ENCODE results near the gene ST6GAL2.

The ST6GAL2 gene

GRCh38 chr2:106885971-106886915 lies at the start of gene ST6GAL2:
TSS of gene ST6GAL2 (minus strand) at chr2:106886167. CDS start at chr2:106843977, 42,190 bp downstream.
- DNase-seq (ENCODE audit: low read depth in 2 of 2) = no peak

GRCh38 chr2:106932644-106933043 lies 46.7 kb upstream of the ST6GAL2 start:
- DNase-seq (ENCODE audit: low read depth in 2 of 2) = no peak

GRCh38 chr2:106931717-106932335 lies 45.9 kb upstream of the ST6GAL2 start:
- no peak for DNase-seq (ENCODE audit: low read depth in 2 of 2)

- no peak for DNase-seq (ENCODE audit: low read depth in 2 of 2)
Measured at GRCh38 chr2:106921451-106921850, 35.5 kb upstream of the ST6GAL2 start.

GRCh38 chr2:106919012-106919411 lies 33.0 kb upstream of the ST6GAL2 start:
- no peak for DNase-seq (ENCODE audit: low read depth in 2 of 2)

- no peak for DNase-seq (ENCODE audit: low read depth in 2 of 2)
Measured at GRCh38 chr2:106904242-106904641, 18.3 kb upstream of the ST6GAL2 start.

GRCh38 chr2:106899786-106900530 lies 14.0 kb upstream of the ST6GAL2 start:
- no peak for DNase-seq (ENCODE audit: low read depth in 2 of 2)

GRCh38 chr2:106894545-106894944 lies 8.6 kb upstream of the ST6GAL2 start:
- DNase-seq (ENCODE audit: low read depth in 2 of 2) = no peak

GRCh38 chr2:106892048-106892447 lies 6.1 kb upstream of the ST6GAL2 start:
- no peak for DNase-seq (ENCODE audit: low read depth in 2 of 2)

- no peak for DNase-seq (ENCODE audit: low read depth in 2 of 2)
Measured at GRCh38 chr2:106890606-106891005, 4.6 kb upstream of the ST6GAL2 start.

GRCh38 chr2:106886916-106887758 lies 1.2 kb upstream of the ST6GAL2 start:
- no peak for DNase-seq (ENCODE audit: low read depth in 2 of 2)

- DNase-seq (ENCODE audit: low read depth in 2 of 2) = no peak
Measured at GRCh38 chr2:106885329-106885728, 638 bp downstream of the ST6GAL2 start.

- no peak for DNase-seq (ENCODE audit: low read depth in 2 of 2)
Measured at GRCh38 chr2:106882673-106883072, 3.3 kb downstream of the ST6GAL2 start.

GRCh38 chr2:106878206-106878605 lies 7.8 kb downstream of the ST6GAL2 start:
- DNase-seq (ENCODE audit: low read depth in 2 of 2) = no peak

- DNase-seq (ENCODE audit: low read depth in 2 of 2) = no peak
Measured at GRCh38 chr2:106876699-106877098, 9.3 kb downstream of the ST6GAL2 start.

- no peak for DNase-seq (ENCODE audit: low read depth in 2 of 2)
Measured at GRCh38 chr2:106869512-106870275, 16.3 kb downstream of the ST6GAL2 start.

- DNase-seq (ENCODE audit: low read depth in 2 of 2) = no peak
Measured at GRCh38 chr2:106868275-106868674, 17.7 kb downstream of the ST6GAL2 start.

- no peak for DNase-seq (ENCODE audit: low read depth in 2 of 2)
Measured at GRCh38 chr2:106867196-106867953, 18.6 kb downstream of the ST6GAL2 start.

GRCh38 chr2:106866641-106867040 lies 19.3 kb downstream of the ST6GAL2 start:
- no peak for DNase-seq (ENCODE audit: low read depth in 2 of 2)

GRCh38 chr2:106864051-106864450 lies 21.9 kb downstream of the ST6GAL2 start:
- DNase-seq (ENCODE audit: low read depth in 2 of 2) = no peak

Measured in stimulated activated CD4-positive, alpha-beta T cell treated with anti-CD3 and anti-CD28 coated beads, Interleukin-15, amount 100 ng/mL, for 48 hours (primary cell).